SIG-M5 treated with dmso at 0.1 percent for 504 hours (cell line): ENCODE data around the gene KMT2C.

Source experiments
- DNase-seq: peaks from one replicate; lab custom pipeline; 2025; ENCODE audit not compliant: unreplicated experiment; lab: John Stamatoyannopoulos, UW

KMT2C gene

GRCh38 chr7:152120210-152120609 lies 315.6 kb downstream of the KMT2C start:
- DNase-seq, result no peak

DNA sequence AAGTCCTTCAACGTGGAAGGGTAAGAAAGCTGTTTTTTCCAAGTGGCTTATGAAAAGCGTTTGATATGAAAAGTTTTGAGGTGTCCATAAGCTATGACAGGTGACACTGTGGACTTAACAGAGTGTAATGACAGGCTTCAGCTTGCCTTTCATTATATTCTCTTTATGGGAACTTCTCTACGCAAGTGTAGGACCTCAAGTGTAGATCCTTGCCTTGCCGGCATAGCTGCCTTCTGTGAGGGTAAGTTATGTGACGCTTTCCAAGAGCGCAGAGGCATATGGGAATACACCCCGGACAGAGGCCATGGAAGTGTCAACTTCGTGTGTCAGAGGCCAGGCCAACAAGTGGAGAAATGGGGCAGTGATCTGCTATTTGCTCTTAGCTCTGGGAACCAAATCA lies 318.4 kb downstream of the KMT2C start:
- DNase-seq, result no peak

DNA sequence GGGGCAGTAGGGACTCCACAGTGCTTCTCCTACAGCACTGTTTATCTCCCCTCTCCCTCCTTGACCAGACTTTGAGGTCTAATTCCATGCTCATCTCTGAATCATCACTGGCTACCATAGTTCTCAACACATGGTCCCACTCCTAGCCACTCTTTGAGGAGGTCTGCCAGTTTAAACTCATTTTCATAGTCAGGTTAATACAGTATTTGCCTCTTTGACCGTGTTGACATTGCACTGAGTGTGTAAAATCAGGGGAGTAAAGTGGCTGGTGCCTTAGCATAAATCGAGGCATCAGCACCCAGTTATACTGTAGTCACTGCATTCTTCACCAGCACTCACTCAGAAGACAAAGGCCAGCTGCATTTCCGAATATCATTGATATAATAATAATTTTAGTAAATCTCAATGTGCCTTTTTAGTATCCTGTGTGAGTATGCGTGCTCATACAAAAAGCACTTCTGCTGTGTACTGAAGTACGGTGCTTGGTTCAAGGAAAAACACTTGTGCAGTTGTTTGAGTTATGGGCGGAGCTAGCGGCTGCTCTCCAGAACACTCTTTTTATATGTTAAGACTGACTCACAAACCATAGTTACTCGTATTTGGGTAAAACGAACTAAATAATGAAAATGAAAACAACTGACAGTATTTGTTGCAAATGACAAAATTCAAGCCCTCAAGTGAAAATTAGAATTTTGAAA lies 320.6 kb downstream of the KMT2C start:
- DNase-seq, result no peak

GRCh38 chr7:152112829-152113228 lies 323.0 kb downstream of the KMT2C start:
- no peak for DNase-seq

DNA sequence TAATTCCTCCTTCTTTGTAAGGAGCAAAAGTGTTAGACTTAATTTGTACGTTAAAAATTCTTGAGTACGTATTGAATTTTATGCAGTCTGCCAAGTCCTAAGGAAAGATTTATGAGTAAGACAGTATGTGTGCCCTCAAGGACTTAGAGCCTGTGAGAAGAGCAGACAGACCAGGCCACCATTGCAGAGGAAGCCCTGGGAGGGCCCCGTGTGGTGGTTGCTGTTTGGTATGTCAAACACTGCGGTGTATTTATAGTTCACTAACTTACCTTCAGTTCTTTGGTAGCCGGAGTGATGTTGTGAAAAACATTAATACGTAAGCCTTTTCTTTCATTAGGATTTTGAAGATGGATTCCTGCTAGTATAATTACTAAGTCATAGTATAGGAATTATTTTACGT lies 327.4 kb downstream of the KMT2C start:
- no peak for DNase-seq

DNA sequence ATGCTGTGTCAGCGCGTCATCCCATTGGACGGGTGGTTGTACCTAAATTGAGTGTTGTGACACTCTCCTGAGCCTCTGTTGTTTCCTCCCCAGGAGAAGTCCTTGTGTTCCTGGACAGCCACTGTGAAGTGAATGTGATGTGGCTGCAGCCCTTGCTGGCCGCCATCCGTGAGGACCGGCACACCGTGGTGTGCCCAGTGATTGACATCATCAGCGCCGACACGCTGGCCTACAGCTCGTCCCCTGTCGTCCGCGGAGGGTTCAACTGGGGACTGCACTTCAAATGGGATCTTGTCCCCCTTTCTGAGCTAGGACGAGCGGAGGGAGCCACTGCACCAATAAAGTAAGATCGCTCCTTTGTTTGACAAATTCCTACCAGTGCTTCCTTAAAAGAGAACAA lies 327.9 kb downstream of the KMT2C start:
- no peak for DNase-seq

DNA sequence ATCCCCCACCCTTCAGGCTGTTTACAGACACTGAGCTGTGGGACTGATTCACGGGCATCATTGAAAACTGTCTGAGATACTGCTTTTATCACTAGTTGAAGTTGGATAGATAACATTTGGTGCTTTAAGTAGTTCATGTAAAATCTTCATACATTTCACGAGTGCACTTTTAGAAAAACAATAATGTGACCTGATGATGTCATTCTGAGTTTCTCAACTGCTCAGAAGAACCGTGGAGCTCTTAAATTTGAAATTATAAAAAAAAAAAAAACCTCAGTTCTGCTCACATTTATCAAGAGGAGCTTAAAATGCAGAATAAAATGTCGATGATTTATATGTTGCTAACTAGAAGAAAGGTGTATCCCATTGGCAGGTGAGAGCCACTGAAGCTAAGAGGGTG lies 328.8 kb downstream of the KMT2C start:
- no peak for DNase-seq

DNA sequence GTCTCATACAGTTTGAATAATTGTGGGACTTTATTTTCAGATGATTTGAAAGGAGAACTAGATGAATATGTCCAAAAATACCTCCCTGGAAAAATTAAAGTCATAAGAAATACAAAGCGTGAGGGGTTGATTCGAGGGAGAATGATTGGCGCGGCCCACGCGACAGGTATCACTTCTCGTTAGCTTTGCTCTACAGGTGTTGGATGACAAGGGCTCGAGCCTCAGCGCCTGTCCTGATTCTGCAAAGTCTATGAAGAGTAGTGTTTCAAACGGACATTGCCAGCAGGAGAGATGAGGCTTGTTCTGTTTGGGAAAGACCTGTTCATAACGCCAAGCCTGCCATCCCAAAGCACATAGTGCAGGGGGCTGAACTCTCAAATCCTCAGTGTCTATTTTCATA lies 330.6 kb downstream of the KMT2C start:
- no peak for DNase-seq

GRCh38 chr7:152103691-152104090 lies 332.1 kb downstream of the KMT2C start:
- DNase-seq, result no peak

DNA sequence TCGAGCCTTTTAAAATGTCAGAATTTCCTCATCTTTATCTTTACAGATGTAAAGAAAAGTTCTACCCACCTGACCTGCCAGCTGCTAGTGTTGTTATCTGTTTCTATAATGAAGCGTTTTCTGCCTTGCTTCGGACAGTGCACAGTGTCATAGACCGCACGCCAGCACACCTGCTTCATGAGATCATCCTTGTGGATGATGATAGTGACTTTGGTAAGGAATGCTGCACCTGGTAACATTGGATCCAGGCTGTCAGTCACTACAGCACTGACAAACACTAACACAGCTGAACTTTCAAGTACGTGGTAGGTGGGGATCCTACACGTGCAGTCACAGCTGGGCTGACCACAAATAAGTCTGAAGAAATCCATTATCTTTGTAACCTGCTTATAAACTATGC lies 332.7 kb downstream of the KMT2C start:
- no peak for DNase-seq

- DNase-seq, result no peak
Observed at GRCh38 chr7:152097330-152097729, 338.5 kb downstream of the KMT2C start.

GRCh38 chr7:152095771-152096170 lies 340.0 kb downstream of the KMT2C start:
- DNase-seq, result no peak

DNA sequence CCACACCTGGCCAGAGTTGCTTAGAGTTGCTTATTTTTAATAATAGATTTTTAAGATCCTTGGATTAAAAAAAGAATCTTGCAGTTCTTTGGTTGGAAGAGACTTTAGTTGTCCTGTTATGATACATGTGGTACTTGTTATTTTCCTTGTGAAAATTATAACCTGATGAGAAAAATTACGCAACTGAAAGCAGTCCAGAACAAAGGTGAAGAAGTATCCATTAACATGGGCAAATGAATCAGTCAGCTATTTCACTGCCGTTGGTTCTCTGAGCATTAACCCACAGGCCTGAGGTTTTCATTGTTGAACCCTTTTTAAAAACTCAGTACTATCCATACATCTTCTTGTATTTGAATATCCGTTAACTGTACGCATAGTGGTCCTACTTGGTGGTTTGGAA lies 342.1 kb downstream of the KMT2C start:
- no peak for DNase-seq

GRCh38 chr7:152090747-152091146 lies 345.1 kb downstream of the KMT2C start:
- DNase-seq, result no peak

DNA sequence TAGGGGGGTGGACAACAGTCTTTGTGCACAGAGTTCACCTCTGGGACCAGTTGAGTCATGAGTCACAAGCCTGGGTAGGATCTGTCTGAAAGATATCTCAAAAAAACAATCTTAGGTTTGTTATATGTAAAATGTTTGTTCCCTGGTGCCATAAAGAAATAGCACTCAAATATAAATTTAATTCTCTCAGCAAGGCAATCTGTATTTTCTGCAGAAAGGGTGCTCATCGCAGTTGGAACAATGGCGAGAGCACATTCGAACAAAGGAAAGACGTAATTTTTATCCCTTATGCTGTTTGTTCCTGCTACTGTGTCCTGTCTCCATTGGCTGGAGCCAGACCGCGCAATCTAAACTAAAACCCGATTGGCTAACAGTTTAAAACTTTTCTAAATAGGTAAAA lies 346.6 kb downstream of the KMT2C start:
- DNase-seq, result no peak

DNA sequence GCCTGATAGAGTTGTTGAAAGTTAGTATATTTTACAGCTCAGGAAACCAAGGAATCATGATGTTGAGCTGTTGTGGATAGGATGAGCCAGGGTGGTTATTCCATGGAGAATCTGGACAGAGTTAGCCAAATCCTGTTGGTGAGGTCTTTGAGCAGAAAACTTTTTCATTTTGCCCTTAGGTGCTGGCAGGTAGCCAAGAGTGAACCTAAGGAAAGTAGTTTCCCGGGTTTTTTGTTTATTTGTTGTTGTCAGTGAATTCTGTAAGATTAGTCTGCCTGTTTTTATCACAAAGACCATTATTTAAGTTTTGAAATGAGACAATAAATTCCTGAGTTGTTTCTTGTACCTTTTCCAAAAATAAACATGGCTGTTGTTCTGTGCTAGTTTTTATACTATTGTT lies 349.3 kb downstream of the KMT2C start:
- DNase-seq, result no peak

GRCh38 chr7:152085131-152085530 lies 350.7 kb downstream of the KMT2C start:
- DNase-seq, result no peak
